Measurements from ENCODE around the gene HOXD10. TPM values are rescaled to one million over a fixed set of nuclear protein-coding genes. Genes with fewer than 3 reads are reported as not detected.

HOXD10 gene
- total RNA-seq, 1 donor, result 58.7 TPM

- H3K4me3 ChIP-seq (ENCODE audit: low read depth, low read length), result no peak overlapping the region
- TF ChIP-seq CTCF (IDR thresholded peaks at IDR 0.05; ENCODE audit: insufficient read depth, low read depth, low read length), result no peak
- no peak for DNase-seq (ENCODE audit: low read depth)
Observed at GRCh38 chr2:176167398-176167797, 50.8 kb downstream of the HOXD10 start.

DNA sequence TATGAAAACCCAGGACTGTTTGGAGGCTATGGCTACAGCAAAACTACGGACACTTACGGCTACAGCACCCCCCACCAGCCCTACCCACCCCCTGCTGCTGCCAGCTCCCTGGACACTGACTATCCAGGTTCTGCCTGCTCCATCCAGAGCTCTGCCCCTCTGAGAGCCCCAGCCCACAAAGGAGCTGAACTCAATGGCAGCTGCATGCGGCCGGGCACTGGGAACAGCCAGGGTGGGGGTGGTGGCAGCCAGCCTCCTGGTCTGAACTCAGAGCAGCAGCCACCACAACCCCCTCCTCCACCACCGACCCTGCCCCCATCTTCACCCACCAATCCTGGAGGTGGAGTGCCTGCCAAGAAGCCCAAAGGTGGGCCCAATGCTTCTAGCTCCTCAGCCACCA, 52.6 kb downstream of the HOXD10 start:
- DNase-seq (ENCODE audit: low read depth), result no peak
- no peak for TF ChIP-seq CTCF (IDR thresholded peaks at IDR 0.05; ENCODE audit: insufficient read depth, low read depth, low read length)

More for the DNA sequence above, 52.6 kb downstream of the HOXD10 start:
- H3K4me3 ChIP-seq (ENCODE audit: low read depth, low read length), result no peak overlapping the region

Small RNAs within 50 kb of the gene (small RNA-seq; reads per million reads assigned to genes)
- gene MIR10B, result 8,447 reads per million, percentile 100 among the genes with 10 or more reads in this experiment

Other genes starting within 250 kb of the HOXD10 start
- gene LNPK, start 114.5 kb upstream of the HOXD10 start, total RNA-seq, result 30.9 and 48.8 TPM in 2 replicates
- under 0.01 TPM in 1 of 2 replicates, not detected in the other for gene EVX2, start 32.8 kb upstream of the HOXD10 start, total RNA-seq
- gene HOXD13, start 24.1 kb upstream of the HOXD10 start, total RNA-seq, result 0.43 TPM in 1 of 2 replicates, not detected in the other
- not detected in 2 replicates for gene HOXD12, start 17.0 kb upstream of the HOXD10 start, total RNA-seq
- gene HOXD11, start 9.5 kb upstream of the HOXD10 start, total RNA-seq, result 26.4 and 42.3 TPM in 2 replicates
- gene HOXD9, start 5.9 kb downstream of the HOXD10 start, total RNA-seq, result 10.6 and 11.2 TPM in 2 replicates
- 11.9 and 15.5 TPM in 2 replicates for gene HOXD8, start 12.9 kb downstream of the HOXD10 start, total RNA-seq
- 5.5 and 7.8 TPM in 2 replicates for gene HOXD4, start 34.8 kb downstream of the HOXD10 start, total RNA-seq
- 14.5 and 21.6 TPM in 2 replicates for gene HOXD3, start 40.5 kb downstream of the HOXD10 start, total RNA-seq
- under 0.01 and 0.32 TPM in 2 replicates for gene HOXD1, start 71.9 kb downstream of the HOXD10 start, total RNA-seq
- gene MTX2, start 152.7 kb downstream of the HOXD10 start, total RNA-seq, result 12.2 and 16.8 TPM in 2 replicates

Measured in fibroblast of villous mesenchyme (primary cell).